GM19328 (cell line): ENCODE data around the gene RECQL5.

Experiments used
- ATAC-seq: cut with Tn5 transposase; IDR thresholded peaks from one replicate; pipeline ENCODE4 v1.9.1; 2021; ENCODE audit warnings: mild to moderate bottlenecking, moderate library complexity; ENCODE audit not compliant: unreplicated experiment

Gene RECQL5

GRCh38 chr17:75619506-75620431 is 47.2 kb downstream of the RECQL5 start:
- ATAC-seq = no peak

DNA sequence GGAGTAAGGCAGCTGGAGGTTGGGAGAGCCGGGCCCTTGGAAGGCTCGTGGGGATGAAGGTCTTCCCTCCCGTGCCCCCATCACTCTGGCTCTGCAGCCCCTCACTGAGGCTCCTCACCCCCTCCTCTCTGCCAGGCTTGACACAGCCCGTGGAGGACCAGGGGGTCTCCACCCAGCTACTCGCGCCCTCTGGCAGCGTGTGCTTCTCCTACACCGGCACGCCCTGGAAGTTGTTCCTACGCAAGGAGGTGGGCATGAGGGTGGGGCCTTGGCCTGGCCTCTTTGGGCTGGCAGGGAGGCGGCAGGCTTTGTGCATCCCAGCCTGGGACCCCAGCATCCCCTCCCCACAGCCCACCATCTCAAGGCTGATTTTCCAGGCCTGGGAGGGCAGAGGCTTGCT is 49.3 kb downstream of the RECQL5 start:
- ATAC-seq = no peak

DNA sequence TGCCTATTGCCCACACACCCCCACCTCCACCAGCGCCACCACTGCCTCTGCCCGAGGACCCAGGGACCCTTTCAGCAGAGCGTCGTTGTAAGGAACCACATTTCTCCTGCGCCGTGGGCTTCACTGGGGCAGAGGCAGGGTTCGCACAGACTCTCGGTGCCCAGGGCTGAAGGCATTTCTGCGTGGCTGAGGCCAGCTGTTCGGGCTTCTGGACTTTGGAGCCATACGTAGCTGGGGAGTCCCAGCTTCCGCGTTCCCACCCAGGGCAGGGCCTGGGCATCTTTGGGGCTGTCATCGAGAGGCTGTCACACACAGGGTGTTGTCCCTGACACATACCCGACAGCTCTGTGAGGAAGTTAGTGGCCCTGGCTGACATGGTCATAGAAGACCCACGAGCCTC is 49.7 kb downstream of the RECQL5 start:
- no peak for ATAC-seq

GRCh38 chr17:75616521-75617122 is 50.3 kb downstream of the RECQL5 start:
- no peak for ATAC-seq

DNA sequence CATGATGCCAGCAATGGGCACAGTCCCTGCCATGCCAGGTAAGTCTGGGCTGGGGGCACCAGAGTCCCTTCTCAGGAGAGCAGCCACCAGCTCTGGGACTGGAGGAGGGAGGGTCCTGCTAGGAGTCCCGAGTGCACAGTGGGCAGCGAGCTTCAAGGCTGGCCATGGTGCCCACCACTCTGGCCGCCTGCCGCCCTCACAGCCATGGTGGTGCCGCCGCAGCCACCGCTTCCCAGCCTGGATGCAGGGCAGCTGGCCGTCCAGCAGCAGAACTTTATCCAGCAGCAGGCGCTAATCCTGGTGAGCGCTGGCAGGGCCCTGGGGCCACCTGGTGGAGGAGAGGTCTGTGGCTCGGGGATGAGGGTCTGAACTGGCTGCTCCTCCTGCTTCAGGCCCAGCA is 51.7 kb downstream of the RECQL5 start:
- ATAC-seq = no peak

DNA sequence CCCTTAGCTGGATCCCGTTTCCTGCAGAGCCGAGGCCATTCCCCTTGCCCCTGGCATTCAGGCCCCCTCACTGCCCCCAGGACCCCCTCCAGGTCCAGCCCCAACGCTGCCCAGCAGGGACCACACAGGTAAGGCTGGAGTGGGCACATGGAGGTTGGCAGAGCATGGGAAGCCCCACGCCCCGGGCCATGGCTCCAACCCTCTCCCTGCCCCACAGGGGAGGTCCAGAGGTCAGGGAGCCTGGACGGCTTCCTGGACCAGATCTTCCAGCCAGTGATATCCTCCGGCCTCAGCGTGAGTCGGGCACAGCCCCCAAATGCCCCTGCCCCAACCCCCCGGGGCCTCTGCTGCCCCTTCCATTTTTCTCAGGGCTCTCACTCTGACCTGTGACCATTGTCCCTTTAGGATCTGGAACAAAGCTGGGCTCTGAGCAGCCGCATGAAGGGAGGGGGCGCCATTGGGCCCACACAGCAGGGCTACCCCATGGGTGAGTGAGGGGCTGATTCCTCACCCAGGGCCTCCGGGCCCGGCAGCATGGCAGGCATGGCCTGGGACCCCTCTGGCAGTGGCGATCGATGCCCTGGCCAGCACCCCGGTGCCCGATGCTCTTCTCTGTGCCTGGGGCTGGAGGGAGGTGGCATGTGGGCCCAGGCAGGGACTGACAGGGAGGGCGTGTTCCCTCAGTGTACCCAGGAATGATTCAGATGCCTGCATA is 52.2 kb downstream of the RECQL5 start:
- no peak for ATAC-seq

- no peak for ATAC-seq
These were observed 52.9 kb downstream of the RECQL5 start for GRCh38 chr17:75614006-75614405.

GRCh38 chr17:75612906-75613626 is 53.9 kb downstream of the RECQL5 start:
- no peak for ATAC-seq

GRCh38 chr17:75611851-75612429 is 55.0 kb downstream of the RECQL5 start:
- ATAC-seq = no peak

- no peak for ATAC-seq
These were observed 56.6 kb downstream of the RECQL5 start for GRCh38 chr17:75610103-75610984.

GRCh38 chr17:75607086-75607485 is 59.9 kb downstream of the RECQL5 start:
- no peak for ATAC-seq

- ATAC-seq = no peak
These were observed 61.2 kb downstream of the RECQL5 start for GRCh38 chr17:75605790-75606189.

- no peak for ATAC-seq
These were observed 62.8 kb downstream of the RECQL5 start for GRCh38 chr17:75604034-75604695.

- ATAC-seq = no peak
These were observed 63.8 kb downstream of the RECQL5 start for GRCh38 chr17:75603123-75603522.

GRCh38 chr17:75602644-75603043 is 64.3 kb downstream of the RECQL5 start:
- no peak for ATAC-seq

DNA sequence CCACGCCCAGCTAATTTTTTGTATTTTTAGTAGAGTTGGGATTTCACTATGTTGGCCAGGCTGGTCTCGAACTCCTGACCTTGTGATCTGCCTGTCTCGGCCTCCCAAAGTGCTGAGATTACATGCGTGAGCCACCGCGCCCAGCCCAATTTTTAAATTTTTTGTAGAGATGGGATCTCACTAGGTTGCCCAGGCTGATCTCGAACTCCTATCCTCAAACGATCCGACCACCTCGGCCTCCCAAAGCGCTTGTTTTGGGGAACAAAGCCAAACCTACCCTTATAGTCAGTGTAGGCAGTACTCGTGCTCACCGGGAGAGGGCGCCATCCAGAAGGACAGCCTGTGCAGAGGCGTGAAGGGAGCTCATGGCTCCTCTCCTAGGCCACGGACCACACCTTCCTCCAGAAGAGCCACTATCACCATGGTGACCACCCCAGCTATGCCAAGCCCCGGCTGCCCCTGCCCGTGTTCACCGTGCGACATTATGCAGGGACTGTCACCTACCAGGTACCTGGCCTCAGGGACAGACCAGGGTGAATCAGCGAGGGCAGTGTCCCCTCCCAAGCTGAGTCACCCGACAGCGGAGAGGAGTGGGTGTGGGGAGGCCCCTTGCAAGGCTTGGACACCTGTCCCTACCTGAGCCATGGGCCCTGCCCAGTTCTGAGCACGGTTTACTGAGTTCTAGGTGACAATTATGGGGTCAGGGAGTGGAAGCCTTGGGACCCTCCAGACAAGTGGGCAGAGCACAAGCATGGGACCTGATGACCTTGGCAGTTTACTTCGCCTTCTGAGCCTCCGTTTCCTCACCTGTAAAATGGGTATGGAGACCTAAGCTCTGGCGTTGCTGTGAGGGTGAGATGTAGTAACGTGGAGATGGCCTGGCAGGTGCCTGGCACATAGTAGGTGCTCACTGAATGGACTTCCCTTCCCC is 65.6 kb downstream of the RECQL5 start:
- no peak for ATAC-seq

DNA sequence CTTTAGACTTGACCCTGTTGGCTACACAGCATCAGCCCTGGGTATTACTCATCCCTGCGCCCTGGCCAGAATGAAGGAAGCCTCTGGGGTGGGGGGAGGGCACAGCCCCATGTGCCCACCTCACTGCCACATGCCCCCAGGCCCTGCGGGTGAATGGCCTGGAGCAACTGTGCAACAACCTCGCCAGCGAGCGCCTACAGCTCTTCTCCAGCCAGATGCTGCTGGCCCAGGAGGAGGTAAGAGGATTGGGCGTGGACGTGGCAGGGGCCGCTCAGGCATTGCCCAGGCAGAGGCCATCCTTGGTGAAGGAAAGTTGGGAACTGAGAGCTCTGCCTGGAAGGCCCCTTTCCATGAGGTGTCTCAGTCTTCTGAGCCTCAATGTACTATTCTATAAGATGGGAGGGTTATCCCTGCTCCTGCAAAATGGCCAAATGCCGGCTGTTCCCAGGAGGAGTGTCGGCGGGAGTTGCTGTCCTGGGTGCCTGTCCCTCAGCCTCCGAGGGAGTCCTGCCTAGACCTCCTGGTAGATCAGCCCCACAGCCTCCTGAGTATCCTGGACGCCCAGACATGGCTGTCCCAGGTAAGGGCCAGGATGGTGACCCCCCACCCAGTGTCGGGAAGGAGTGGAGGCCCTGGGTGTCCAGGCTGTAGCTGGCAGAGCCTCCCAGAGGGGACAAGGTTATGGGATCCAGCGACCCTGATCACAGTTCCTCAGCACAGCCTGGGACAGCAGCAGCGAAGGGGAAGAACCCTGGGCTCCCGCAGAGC is 70.5 kb downstream of the RECQL5 start:
- ATAC-seq = no peak
